Right ventricle myocardium inferior (tissue), 1 donor: ENCODE results near the gene WFDC10B. TPM values are rescaled to one million over a fixed set of nuclear protein-coding genes. Genes with fewer than 3 reads are reported as not detected.
"Not testable (repeated sequence)": the region's sequence is repeated elsewhere in the genome, so short reads cannot be mapped to it uniquely, and the experiment has no call there.

ENCODE experiments used
- ATAC-seq: fragments of 200-7000 bp; cut with Tn5 transposase; one replicate; pipeline ENCODE4 v1.9.1; 2020; ENCODE audit warnings: mild to moderate bottlenecking, moderate library complexity
- DNase-seq: peaks from one replicate; pipeline ENCODE4 v3.0.0; 2021; ENCODE audit errors: missing footprints
- intact Hi-C: fragments of 100-400 bp; cut with DNase I; formaldehyde crosslinking; loops from one replicate; pipeline ENCODE4 v1.11.0; 2022
- long read RNA-seq: library from polyadenylated mRNA; unstranded; transcript quantifications from one replicate; pipeline ENCODE4 v2.0.0, GENCODE V29; 2021
- total RNA-seq: library from RNA; stranded (reverse); fragmentation: NEBNext Ultra II Directional; extraction: Animal tissue kit (Norgen Biotek cat#: 25700); gene quantifications from one replicate; pipeline ENCODE4 v1.2.1, GENCODE V29; 2021
- donor health status: DM: no; HTN: yes; CAD: no; lungs with severe emphysema.

WFDC10B gene
- total RNA-seq, result not detected
- long read RNA-seq, result 0 reads

DNA sequence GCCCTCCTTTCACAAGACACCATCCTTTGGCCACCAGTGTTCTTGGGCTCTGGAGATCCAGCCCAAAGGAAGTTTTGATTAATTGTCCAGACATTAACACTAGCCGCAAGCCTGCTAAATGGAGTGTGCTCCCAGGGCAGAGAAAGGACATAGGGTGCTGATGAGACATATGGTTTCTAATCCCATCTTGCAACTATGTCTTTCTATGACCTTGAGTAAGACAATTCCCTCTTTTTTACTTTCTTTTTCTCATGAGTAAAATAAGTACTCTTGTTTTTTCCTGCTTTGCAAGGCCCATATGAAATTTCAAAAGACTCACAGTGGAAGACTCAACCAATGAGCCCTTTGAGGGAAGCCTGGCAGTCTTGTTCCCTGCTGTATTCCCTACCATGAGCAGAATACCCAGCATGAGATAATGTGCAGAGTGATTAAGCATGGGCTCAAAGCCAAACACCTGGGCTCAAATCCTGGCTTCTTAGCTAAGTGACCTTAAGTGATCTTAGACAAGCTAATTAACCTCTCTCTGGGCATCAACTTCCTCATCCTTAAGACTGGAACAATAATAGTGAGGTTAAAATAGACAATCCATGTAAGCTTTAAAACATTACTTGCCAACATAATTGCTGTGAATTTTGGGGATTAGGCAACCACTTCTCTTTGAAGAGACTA, at the start of gene WFDC10B:
Gene WFDC10B (minus strand): TSS at position 51 of the 669 bp plus-strand sequence. CDS start 19,027 bp downstream, outside the sequence.
- DNase-seq (no peak), ATAC-seq (no peak)
- intact Hi-C loops, result no loop called here

DNA sequence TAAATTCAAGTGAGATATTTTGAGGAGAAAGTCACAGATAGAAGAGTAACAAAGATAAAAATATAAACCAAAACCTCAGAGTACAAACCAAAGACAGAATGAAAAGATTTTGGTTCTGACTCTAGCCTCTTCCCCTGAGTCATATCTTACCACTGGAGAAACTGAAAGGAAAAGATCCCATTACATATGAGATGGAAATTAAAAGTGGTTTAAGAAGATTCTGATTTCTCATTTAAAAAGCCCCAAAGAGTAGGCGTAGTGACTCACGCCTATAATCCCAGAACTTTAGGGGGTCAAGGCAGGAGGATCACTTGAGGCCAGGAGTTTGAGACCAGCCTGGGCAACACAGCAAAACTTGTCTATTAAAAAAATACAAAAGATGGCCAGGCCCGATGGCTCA, 47.9 kb upstream of the WFDC10B start:
- DNase-seq (no peak), ATAC-seq (no peak)
- intact Hi-C loops, result no loop called here

DNA sequence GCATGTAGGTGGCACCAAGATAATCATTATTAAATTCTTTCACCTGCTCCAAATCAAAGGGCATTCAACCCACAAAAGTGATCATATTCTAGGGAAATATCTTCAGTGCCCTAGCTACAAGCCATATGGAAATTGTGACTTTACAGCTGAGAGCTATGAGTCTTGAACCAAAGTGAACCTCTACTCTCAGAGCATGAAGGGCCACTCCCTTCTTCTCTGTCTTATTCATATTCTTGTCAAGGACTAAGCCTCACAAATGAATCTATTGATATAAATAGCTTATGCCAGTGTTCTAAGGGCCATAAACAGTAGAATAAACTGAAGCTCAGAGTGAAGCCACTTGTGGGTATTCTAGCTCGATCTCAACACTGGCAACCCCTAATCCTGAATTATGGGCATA, 46.9 kb upstream of the WFDC10B start:
- no peak for DNase-seq
- ATAC-seq, result no peak
- intact Hi-C loops, result no loop called here

DNA sequence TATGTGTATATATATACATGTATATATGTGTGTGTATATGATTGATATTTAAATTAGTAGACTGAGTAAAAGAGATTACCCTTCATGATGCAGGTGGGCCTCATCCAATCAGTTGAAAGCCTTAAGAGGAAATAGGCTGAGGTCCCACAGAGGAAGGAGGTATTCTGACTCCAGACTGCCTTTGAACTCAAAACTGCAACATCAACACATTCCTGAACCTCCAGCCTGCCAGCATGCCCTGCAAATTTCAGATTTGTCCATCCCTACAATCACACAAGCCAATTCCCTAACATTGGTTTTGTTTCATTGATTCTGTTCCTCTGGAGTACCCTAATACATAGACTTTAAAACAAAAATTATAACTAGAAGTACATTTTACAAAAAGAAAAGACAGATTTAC, 40.2 kb upstream of the WFDC10B start:
- intact Hi-C loops, result no loop called here
- ATAC-seq (no peak), DNase-seq (no peak)

DNA sequence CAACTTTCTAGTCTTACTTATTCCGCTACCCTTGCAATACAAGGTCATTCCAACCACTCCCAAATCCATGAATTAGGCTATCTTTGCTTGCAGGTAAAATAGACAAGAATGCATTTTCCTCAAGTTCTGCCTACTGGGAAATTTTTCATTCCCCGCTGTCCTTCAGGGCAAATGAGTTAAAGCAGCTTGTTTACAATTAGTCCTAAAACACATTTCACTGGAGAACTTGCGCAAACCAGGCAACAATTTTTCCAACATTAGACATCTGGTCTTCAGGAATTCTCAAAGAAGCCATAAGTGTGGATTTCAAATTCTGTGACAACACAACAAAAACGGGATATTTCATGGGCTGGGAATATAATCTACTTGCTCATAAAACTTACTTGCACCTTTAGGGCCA, 37.8 kb upstream of the WFDC10B start:
- intact Hi-C loops, result no loop called here
- DNase-seq (no peak), ATAC-seq (no peak)

DNA sequence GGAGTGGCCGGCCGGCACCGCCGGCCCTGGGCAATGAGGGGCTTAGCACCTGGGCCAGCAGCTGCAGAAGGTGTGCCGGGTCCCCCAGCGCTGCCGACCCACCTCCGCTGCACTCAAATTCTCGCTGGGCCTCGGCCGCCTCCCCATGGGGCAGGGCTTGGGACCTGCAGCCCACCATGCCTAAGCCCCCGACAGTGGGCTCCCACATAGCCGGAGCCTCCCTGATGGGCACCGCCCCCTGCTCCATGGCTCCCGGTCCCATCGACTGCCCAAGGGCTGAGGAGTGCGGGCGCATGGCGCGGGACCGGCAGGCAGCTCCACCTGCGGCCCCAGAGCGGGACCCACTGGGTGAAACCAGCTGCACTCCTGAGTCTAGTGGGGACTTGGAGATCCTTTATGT, 31.2 kb upstream of the WFDC10B start:
- ATAC-seq (no peak), DNase-seq (no peak)
- intact Hi-C loops, result no loop called here

DNA sequence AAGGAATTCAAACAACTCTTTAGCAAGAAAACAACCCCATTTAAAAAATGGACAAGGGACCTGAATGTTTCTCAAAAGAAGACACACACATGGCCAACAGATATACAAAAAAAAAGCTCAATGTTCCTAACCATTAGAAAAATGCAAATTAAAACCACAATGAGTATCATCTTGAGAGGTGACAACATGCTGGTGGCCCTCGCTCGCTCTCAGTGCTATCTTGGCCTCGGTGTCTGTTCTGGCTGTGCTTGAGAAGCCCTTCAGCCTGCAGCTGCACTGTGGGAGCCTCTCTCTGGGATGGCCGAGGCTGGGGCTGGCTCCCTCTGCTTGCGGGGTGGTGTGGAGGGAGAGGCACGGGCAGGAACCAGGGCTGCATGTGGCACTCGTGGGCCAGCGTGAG, 30.7 kb upstream of the WFDC10B start:
- intact Hi-C loops, result no loop called here
- ATAC-seq (no peak), DNase-seq (no peak)

DNA sequence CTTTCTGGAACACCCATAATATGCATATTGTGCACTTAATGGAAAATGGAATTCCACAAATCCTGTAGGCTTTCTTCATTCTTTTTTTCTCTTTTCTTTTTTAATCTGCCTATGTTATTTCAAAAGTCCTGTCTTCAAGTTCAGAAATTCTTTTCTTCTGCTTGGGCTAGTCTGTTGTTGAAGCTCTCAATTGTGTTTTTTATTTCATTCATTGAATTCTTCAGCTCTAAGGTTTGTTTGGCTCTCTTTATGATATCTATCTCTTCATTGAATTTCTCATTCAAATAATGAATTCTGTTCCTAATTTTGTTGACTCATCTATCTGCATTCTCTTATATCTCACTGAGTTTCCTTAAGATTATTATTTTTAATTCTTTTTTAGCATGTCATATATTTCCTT, 27.4 kb upstream of the WFDC10B start:
- intact Hi-C loops, result no loop called here
- no peak for DNase-seq

DNA sequence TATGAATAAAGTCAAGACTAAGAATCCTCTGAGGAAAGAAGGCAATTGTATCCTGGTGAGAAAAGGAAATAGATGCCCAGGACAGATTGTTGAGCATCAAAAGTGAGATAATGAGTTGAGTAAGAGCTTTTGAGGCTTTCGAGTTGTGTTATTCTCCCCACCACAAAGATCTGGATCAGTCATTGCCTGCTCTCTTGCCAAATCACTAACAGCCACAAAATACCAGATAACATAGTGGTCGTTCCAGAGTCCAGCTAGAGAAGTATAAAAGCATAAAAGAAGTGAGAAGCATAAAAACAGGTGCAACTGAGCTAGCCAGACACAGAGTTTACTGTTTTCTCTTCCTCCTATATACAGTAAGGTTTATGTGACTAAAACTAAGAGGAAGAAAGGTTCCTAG, 22.2 kb upstream of the WFDC10B start:
- ATAC-seq (no peak), DNase-seq (no peak)
- intact Hi-C loops, result no loop called here

More for the DNA sequence above, 27.4 kb upstream of the WFDC10B start:
- ATAC-seq, result no peak

DNA sequence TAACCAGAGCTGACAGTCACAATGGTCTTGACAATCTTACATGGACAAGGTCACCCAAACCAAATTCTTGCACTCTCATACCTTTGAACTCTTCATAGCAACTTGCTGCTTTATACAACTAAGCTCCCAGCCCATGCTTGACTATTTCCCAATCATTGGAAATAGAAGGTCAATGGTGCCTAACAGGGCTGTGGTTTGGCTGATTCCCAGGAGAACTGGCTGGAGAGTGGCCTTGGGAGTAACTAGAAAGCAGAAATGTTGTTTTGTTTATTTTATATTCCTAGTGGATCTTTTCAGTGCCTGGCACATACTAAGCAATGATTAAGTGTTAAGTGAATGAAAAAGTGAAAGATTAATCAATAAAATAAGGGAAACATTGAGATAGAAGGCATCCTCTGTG, 20.3 kb upstream of the WFDC10B start:
- ATAC-seq (no peak), DNase-seq (no peak)
- intact Hi-C loops, result no loop called here

DNA sequence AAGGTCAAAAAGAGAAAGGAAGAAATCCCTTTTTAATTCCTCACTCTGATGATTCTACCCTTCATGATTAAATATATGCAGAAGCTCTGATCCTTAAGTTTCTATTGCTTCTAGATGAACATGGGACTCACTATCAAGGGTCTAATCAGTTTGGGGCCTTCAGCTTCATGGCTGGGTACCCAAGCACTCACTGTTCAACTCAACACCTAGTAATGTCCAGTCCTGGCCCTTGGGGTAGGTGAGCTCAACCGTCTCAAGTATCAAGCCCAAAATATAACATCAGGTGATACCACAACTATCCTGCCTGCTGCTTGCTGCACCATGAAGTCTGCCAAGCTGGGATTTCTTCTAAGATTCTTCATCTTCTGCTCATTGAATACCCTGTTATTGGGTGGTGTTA, 17.2 kb upstream of the WFDC10B start, which contains the start of gene SPINT4:
Gene SPINT4 (plus strand): TSS at position 301 of the 400 bp plus-strand sequence. CDS start 21 bp downstream, at position 322.
- DNase-seq (no peak), ATAC-seq (no peak)
- intact Hi-C loops, result no loop called here

DNA sequence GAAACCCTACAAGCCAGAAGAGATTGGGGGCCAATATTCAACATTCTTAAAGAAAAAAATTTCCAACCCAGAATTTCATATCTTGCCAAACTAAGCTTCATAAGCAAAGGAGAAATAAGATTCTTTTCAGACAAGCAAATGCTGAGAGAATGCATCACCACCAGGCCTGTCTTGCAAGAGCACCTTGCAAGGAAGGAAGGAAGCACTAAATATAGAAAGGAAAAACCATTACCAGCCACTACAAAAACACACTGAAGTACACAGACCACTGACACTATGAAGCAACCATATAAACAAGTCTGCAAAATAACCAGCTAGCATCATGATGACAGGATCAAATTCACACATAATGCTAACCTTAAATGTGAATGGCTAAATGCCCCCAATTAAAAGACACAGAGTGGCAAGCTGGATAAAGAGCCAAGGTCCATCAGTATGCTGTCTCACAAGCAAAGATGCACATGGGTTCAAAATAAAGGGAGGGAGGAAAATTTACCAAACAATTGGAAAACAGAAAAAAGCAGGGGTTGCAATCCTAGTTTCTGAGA, 11.4 kb upstream of the WFDC10B start:
- ATAC-seq, intact Hi-C loops, DNase-seq: not testable (repeated sequence)

DNA sequence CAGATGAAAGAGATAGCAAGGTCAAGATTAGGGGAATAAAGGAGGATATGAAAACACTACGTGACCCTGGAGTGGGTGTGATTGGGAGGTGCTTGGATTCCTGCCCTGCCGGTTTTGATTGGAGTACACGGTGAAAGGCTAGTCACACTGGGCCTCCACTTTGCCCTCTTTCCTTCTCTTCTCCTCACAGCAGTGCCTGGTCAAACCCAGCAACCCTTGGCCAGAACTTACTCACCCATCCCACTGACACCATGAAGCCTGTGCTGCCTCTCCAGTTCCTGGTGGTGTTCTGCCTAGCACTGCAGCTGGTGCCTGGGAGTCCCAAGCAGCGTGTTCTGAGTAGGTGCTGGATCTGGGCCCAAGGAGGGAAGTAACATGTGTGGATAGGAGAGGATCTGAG, 2.9 kb downstream of the WFDC10B start, which contains the start of gene WFDC13:
Gene WFDC13 (plus strand): TSS at position 166 of the 400 bp plus-strand sequence. CDS start 86 bp downstream, at position 252.
- DNase-seq, result no peak
- intact Hi-C loops, result no loop called here
- ATAC-seq, result no peak

DNA sequence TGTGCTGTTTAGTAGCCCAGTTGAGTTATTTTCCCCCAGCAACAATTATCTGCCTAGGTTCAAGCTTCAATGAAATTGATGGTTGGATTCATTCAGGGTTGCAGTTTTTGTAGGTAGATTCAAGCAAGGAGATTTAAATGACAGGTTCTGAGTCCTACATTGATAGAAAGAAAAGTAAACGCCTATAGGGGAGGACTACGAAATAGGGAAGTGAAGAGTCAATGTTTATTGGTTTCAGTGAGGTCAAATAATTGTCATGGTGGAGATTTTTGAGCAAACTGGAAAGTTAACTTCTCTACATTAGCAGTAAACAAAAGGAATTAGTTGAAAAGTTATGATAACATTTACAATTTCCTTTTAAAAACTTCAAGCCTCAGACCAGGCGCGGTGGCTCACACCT, 3.7 kb downstream of the WFDC10B start:
- intact Hi-C loops, result no loop called here
- DNase-seq (no peak), ATAC-seq (no peak)

DNA sequence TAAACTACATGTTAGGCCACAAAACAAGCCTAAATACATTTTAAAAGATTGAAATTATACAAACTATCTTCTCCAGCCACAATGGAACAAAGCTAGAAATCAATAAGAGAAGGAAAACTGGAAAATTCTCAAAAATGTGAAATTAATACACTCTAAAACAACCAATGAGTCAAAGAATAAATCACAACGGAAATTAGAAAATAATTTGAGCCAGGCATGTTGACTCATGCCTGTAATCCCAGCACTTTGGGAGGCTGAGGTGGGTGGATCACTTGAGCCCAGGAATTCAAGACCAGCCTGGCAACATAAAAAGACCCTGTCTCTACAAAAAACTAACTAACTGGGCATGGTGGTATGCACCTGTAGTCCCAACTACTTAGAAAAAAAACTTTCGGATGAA, 9.3 kb downstream of the WFDC10B start:
- no peak for DNase-seq
- intact Hi-C loops, result no loop called here
- ATAC-seq, result no peak

DNA sequence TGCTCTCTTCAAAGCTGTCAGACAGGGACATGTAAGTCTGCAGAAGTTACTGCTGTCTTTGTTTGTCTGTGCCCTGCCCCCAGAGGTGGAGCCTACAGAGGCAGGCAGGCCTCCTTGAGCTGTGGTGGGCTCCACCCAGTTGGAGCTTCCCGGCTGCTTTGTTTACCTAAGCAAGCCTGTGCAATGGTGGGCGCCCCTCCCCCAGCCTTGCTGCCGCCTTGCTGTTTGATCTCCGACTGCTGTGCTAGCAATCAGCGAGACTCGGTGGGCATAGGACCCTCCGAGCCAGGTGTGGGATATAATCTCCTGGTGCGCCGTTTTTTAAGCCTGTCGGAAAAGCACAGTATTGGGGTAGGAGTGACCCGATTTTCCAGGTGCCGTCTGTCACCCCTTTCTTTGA, 11.5 kb downstream of the WFDC10B start:
- DNase-seq, ATAC-seq, intact Hi-C loops: not testable (repeated sequence)

DNA sequence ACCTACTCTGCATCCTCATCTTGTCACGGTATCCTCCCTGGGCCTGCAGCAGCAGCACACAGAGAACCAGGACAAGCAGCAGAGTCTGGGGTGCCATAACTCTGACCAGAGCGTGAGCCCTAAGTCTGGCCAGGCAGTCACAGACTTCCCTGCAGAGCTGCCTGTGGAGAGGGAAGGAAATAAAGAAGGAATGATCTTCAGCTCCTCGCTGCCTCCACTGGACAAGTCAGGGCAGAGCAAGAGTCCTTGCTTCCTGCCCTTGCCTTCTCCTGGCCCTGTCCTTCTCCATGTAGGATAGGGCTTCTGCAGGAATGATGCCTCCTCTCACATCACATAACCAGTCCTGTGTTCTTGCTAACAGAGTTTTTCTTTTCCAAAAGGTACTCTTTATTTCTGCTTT, 18.9 kb downstream of the WFDC10B start:
- DNase-seq, result no peak
- intact Hi-C loops, result no loop called here
- no peak for ATAC-seq

DNA sequence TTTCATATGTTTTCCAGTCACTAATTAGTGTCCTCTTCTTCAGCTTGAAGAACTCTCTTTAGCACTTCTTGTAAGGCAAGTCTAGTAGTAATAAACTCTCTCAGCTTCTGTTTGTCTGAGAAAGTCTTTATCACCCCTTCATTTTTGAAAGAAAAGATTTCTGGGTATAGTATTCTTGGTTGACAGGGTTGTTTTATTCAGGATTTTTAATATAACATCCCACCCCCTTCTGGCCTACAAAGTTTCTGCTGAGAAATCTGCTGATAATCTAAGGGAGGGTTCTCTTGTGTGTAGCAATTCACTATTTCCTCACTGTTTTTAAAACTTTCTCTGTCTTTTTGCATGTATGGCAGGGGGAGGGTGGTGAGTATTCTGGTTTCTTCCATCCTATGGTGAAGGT, 25.2 kb downstream of the WFDC10B start:
- DNase-seq, result no peak
- intact Hi-C loops, result no loop called here
- ATAC-seq, result no peak

DNA sequence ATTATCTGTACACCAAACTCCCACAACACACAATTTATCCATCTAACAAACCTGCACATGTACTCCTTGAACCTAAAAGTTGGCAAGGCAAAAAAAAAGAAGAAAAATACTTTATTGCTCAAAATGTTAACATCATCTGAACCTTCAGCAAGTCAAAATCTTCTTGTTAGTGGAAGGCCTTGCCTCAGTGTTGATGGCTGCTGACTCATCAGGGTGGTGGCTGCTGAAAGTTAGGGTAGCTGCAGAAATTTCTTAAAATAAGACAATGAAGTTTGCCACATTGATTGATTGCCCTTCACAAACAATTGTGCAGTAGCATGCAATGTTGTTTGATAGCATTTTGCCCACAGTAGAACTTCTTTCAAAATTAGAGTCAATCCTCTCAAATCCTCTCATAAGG, 32.1 kb downstream of the WFDC10B start:
- DNase-seq, result no peak
- intact Hi-C loops, result no loop called here

DNA sequence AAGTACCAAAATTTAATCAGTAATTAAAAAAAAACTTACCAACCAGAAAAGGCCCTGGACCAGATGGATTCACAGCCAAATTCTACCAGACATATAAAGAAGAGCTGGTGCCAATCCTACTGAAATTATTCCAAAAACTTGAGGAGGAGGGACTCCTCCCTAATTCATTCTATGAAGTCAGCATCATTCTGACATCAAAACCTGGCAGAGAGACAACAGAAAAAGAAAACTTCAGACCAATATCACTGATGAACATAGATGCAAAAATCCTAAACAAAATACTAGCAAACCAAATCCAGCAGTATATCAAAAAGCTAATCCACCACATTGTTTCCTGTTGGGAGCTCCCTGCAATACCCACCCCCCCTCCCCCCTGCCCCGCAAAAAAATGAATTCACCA, 34.7 kb downstream of the WFDC10B start, which contains the start of gene WFDC11:
Gene WFDC11 (minus strand): TSS at position 101 of the 400 bp plus-strand sequence. CDS start 19,639 bp downstream, outside the sequence.
- intact Hi-C loops, result no loop called here
- no peak for DNase-seq

More for the DNA sequence above, 32.1 kb downstream of the WFDC10B start:
- no peak for ATAC-seq

More for the DNA sequence above, 34.7 kb downstream of the WFDC10B start, which contains the start of gene WFDC11:
- no peak for ATAC-seq
